ENCODE data around the gene CXXC1. TPM values are rescaled to one million over a fixed set of nuclear protein-coding genes. Genes with fewer than 3 reads are reported as not detected.

CXXC1 gene
- total and polyA plus RNA-seq, 7 donors, result 20.0 to 71.6 (median 28.0) TPM

DNA sequence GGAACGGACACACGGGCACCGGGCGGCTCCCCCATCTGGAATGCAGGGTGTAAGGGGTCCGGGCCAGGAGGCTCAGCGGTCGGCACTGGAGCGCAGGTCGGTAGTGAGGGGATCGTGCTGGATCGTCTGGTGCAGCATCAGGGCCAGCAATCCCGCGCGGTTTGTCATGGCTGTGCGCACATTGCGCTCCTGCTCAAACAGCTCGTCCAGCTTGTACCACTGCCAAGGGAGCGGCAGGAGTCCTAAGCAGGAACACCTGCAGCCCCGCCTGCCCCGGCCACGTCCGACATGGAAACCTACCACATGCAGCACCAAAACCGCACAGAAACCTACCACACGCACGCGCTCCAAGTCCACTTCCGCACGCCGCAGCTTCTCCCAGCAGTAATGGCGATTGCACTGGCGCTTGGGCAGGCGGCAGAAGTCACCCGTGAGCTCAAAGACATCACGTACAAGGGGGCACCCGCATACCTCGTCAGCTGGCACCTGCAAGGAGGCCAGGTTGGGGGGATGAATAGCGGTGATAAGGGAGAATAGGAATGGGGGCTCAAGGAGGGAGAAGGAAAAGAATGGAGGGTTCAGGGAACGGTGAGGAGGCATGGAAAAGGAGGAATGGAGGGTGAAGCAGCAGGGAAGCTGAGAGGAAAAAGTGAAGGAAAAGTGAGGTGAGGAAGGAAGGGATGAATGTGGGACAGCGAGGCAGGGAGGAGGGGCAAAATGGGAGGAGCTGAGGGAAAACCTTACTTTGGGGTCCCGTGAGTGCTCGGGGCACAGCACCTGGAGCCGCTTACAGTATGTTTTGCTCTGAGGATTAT, 4.8 kb downstream of the CXXC1 start:
- DNase-seq (peak in 1 of 2 donors; percentile 63), ATAC-seq (no peak)
- 92% methylated on average over 42 of the region's 42 CpGs for WGBS, 3 donors
- peaks cover 20% of the 10 kb centered on the region for H3K4me1 ChIP-seq
- TF ChIP-seq, protein P1, sequence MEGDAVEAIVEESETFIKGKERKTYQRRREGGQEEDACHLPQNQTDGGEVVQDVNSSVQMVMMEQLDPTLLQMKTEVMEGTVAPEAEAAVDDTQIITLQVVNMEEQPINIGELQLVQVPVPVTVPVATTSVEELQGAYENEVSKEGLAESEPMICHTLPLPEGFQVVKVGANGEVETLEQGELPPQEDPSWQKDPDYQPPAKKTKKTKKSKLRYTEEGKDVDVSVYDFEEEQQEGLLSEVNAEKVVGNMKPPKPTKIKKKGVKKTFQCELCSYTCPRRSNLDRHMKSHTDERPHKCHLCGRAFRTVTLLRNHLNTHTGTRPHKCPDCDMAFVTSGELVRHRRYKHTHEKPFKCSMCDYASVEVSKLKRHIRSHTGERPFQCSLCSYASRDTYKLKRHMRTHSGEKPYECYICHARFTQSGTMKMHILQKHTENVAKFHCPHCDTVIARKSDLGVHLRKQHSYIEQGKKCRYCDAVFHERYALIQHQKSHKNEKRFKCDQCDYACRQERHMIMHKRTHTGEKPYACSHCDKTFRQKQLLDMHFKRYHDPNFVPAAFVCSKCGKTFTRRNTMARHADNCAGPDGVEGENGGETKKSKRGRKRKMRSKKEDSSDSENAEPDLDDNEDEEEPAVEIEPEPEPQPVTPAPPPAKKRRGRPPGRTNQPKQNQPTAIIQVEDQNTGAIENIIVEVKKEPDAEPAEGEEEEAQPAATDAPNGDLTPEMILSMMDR (IDR thresholded peaks at IDR 0.05), result no peak
- no peaks in the 10 kb centered on the region for H3K27me3 ChIP-seq (ENCODE audit: insufficient read depth in 3 of 3, low read length in 2 of 3)
- H3K4me3 ChIP-seq, result peak overlapping the region; percentile 94
- intact Hi-C loops (cut with DNase I), result loop anchor here in 1 of 2 donors (10.0 kb wide), 1 partner anchor 912 kb away; the partner anchor contains the start of gene MEX3C
- no peaks in the 10 kb centered on the region for H3K9me3 ChIP-seq
- no peak overlapping the region for H3K27ac ChIP-seq
- H3K36me3 ChIP-seq (ENCODE audit: insufficient read depth in 1 of 2, low read depth in 1 of 2), result peaks cover 0 to 63% of the 10 kb centered on the region in 2 donors

DNA sequence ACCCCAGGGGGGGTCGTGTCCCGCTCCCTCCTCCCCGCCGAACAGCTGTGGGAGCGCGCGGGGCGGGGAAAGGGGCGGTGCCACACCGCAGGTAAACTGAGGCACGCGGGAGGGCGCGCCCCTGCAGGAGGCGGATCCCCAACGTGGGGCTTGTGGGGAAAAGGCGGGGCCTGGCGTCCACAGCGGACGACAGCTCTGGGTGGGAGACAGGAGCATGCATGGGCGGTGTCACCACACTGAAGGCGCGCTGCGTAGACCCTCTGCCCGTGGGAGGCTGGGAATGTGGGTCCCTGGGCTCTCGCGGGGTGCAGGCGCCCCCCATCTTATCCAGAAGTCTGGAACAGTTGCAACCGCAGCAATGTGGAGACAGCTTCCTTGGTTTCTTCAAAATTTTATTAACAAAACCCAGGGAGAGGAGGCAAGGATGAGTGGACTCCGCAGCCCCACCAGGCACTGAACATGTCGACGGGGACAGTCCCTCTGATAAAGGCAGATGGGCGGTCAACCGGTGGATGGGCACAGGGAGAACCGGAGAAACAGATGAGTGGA, 5.4 kb downstream of the CXXC1 start:
- DNase-seq (no peak), ATAC-seq (no peak)
- Histone ChIP-seq H3K4me1 (peaks cover 20% of the 10 kb centered on the region), H3K36me3 (ENCODE audit: insufficient read depth in 1 of 2, low read depth in 1 of 2) (peaks cover under 1 to 69% of the 10 kb centered on the region in 2 donors), H3K4me3 (peak overlapping the region; percentile 94), H3K27me3 (ENCODE audit: insufficient read depth in 3 of 3, low read length in 2 of 3) (no peaks in the 10 kb centered on the region), H3K9me3 (no peaks in the 10 kb centered on the region), H3K27ac (peak overlapping the region; percentile 94)
- TF ChIP-seq, protein P1 (IDR thresholded peaks at IDR 0.05), result no peak
- 34 to 43% (median 35%) methylated on average over 29 to 35 of the region's 35 CpGs for WGBS, 3 donors
- intact Hi-C loops (cut with DNase I), result loop anchor here in 1 of 2 donors (10.0 kb wide), 1 partner anchor 913 kb away; the partner anchor contains the start of gene MEX3C

DNA sequence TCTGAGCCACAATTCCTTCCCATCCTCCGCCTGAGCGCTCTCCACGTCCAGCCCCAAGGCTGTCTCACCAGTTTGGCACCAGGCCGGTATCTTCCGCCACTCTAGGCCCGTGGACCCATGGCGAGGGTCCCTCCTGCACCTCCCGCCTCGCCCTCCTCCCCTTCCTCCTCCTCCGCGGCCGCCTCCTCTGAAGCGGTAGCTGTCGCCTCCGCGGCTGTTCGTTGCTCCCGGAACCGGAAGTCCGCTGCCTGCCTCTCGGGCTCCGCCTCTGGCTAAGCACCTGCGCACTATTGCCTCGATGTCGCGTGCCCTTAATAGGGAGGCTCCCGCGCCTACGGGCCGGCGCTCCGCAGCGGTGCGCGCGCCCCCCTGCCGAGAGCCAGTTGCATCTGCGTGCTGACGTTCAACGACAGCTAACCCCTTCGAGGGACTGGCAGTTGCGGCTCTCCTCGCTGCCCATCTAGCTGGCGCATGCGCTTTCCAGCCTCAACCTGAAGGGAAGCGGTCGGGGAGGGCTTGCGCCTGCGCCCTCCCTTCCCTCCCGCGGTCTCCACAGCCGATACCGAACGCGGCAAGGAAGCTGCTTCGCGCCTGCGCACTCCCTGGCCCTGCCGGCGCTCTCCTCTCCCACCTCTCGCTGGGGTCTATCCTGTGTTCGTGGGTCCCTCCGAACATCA, 6.1 kb downstream of the CXXC1 start, which contains the start of gene MBD1:
Gene MBD1, minus strand, starts transcription at position 229 of the 677 bp plus-strand sequence. CDS start 1,531 bp downstream, outside the sequence.
- intact Hi-C loops (cut with DNase I), result loop anchor here in 1 of 2 donors (10.0 kb wide), 1 partner anchor 913 kb away; the partner anchor contains the start of gene MEX3C
- Histone ChIP-seq H3K9me3 (no peaks in the 10 kb centered on the region), H3K4me3 (peak within 1 kb of the TSS; percentile 94), H3K4me1 (peaks cover 20% of the 10 kb centered on the region), H3K27ac (peak within 1 kb of the TSS; percentile 94), H3K27me3 (ENCODE audit: insufficient read depth in 3 of 3, low read length in 2 of 3) (no peaks in the 10 kb centered on the region), H3K36me3 (ENCODE audit: insufficient read depth in 1 of 2, low read depth in 1 of 2) (peaks cover 7 to 76% of the 10 kb centered on the region in 2 donors)
- WGBS, 3 donors, result 0 to 1% (median 0%) methylated on average over 48 to 63 of the region's 63 CpGs
- TF ChIP-seq, protein P1 (IDR thresholded peaks at IDR 0.05), result peak; percentile 32
- peak; percentile 97 to 99 for DNase-seq
- peak; percentile 94 to 95 (median 95) for ATAC-seq

- no peaks in the 10 kb centered on the region for H3K27me3 ChIP-seq (ENCODE audit: insufficient read depth in 3 of 3, low read length in 2 of 3)
- H3K27ac ChIP-seq, result peak overlapping the region; percentile 94
- H3K4me3 ChIP-seq, result peak overlapping the region; percentile 94
- DNase-seq, result no peak
- ATAC-seq, result no peak
- no peaks in the 10 kb centered on the region for H3K9me3 ChIP-seq
- TF ChIP-seq, protein P1 (IDR thresholded peaks at IDR 0.05), result no peak
- intact Hi-C loops (cut with DNase I), result loop anchor here in 1 of 2 donors (10.0 kb wide), 1 partner anchor 914 kb away; the partner anchor contains the start of gene MEX3C
- H3K36me3 ChIP-seq (ENCODE audit: insufficient read depth in 1 of 2, low read depth in 1 of 2), result peaks cover 9 to 80% of the 10 kb centered on the region in 2 donors
- H3K4me1 ChIP-seq, result peaks cover 20% of the 10 kb centered on the region
- 1 to 2% (median 1%) methylated on average over 16 of the region's 16 CpGs for WGBS, 3 donors
These were observed 6.7 kb downstream of the CXXC1 start for GRCh38 chr18:50280707-50281294.
